GM21786 (cell line): ENCODE data around the gene PNPLA7.

Experiments used
- ATAC-seq: cut with Tn5 transposase; IDR thresholded peaks from one replicate; pipeline ENCODE4 v1.9.1; 2021; ENCODE audit not compliant: unreplicated experiment

Gene PNPLA7

DNA sequence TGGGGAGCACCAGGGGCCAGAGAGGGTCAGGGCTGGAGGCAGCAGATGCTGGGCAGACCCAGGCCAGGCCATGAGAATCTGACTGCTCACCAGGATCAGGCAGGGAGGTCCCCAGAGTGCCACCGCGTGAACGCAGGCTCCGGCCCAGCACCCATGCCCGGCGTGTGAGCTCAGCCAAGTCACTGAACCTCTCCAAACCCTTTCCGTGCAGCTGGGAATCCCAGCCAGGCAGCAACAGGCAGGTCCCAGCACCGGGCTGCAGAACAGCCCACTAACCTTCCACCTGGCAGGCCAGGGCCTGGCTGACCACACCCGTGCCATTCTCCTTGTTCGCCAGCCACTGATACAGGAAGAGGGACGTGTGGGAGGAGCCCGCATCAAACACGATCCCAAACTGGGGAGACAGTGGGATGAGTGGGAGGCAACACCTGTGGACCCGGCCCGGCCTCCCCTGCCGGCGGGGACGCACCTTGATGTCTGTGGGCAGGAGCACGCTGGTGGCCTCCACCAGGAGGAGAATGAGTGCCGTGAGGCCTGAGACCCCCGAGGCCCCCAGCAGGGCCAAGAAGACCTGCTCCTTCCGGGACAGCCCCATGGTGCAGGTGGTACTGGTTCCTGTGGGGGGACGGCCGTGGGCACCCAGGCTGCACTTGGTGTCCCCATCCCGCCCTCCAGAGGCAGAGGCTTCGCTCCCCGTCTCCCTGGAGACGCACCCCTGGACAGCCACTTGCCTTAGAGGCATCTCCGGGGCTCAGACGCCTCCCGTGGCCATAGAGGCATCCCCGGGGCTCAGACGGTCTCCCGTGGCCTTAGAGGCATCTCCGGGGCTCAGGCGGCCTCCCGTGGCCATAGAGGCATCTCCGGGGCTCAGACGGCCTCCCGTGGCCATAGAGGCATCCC is 112.3 kb downstream of the PNPLA7 start:
- ATAC-seq = no peak

DNA sequence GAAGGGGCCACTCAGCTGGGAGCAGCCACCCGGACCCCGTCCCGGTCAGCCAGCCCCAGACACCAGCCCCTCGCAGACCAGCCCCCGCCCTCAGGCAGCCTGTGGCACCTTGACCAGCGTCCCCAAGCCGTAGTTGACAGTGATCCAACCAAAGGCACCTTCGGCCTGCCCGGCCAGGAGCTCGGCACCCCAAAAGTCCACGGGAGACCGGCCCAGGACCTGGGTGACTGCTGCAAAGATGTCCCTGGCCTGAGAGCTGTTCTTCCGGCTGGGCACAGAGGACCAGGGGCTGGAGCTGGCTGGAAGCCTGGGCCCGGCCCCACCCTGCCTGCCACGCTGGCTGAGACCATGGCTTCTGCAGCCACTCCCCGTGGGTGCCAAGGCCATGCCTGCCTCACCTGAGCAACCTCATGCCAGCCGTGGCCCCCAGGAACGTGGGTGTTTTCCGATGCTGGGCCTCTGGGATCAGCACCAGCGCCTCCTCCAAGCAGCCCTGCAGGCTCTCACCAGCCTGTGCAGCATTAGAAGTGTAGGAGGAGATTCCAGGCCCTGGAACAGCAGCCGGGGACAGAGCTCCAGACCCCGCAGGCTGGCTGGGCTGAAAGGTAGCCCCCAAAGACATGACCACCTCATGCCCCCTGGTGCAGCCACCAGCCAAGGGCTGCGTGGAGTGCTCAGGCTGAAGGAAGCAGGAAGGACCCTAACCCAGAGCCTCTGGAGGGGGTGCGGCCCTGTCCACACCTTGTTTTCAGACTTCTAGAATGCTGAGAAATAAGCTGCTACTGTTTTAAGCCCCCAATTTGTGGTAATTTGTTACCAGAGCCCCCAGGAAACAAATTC is 113.2 kb downstream of the PNPLA7 start:
- ATAC-seq = no peak

DNA sequence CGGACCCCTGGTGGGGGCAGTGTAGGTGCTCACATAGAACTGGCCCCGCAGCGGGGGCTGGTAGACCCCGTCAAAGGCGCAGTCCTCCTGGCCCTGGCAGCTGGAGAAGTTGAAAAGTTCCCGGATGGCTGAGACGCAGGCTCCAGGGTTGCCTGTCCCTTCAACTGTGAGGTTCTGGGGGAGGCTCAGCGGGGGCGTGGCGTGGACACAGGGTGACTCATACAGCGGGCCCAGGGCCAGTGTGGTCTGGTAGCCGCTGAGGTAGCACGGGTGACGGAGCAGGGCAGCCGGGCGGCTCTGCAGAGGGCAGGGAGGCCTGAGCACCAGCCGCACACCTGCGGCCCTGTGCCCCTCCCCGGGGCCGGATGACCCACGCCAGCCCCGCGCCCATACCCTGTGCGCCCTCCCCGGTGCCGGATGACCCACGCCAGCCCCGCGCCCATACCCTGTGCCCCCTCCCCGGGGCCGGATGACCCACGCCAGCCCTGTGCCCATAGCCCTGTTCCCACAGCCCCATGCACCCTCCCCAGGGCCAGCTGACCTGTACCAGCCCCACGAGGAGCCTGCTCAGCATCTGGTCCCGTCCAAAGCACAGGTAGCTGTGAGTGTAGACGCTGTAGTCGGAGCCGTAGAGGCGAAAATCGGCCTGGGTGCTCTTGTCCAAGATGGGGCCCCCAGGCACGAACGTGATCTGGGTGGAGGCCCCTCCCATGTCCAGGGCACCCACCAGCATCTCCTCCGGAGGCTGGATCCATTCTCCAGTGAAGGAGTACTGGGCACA is 114.0 kb downstream of the PNPLA7 start:
- ATAC-seq = no peak

DNA sequence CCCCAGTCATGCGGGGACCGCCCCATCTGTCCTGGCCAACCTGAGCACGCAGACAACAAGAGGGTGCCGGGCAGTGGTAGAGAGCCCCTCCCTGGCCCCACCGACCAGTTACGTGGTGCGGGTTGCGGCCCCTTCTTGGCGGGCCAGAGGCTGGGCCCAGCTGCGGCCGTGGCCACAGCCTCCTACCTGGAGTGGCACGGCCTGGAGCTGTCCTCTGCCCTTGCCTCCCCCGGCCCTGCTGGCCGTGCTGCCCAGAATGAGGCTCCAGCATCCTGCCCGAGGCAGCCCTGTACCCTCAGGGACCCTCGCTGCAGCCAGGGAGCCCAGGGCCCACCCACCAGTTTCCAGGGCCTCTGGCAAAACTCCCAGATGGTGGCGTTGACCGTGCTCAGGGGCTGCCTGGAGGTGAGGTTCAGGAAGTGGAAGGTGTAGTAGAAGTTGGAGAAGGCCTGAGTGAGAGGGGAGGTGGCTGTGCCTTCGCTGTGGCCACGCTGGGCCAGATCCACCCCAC is 114.8 kb downstream of the PNPLA7 start:
- no peak for ATAC-seq

DNA sequence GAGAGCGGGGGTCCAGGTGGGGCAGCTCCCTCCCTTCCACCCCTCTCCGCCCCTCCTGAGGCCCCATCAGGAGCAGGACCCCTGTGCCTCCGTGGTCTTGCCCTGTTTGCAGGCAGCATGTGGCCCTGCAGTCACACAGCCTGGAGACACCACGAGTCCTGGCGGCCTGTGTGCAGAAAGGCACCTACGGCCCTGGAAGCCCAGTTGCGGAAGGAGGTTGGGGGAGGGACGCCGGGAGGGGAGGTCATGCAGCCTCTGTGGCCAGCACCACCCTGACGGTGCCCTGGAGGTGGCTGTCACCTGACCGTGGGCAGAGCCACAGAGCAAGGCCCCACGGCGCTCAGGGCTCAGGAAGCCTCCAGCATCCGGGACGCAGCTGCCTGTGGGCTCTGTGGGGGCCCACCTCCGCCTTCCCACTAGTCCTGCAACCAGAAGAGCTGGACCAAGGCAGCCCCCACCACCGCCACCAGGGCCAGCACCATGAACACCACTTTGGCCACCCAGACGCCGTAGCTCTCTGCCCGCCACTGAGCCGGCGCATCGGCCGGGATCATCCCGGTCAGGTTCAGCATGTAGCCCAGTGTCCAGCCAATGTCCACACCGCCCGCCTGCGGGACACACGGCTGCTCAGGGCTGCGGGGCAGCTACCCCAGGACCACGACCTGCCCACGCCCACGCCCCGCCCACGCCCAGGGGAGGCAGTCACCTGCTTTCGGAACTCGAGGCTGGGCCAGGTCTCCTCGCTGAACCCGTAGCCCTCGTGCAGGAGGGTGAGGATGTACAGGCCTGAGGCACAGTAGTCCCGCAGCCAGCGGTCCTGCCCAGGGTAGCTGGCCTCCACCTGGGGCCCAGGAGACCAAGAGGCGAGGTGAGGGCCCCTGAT is 115.5 kb downstream of the PNPLA7 start:
- no peak for ATAC-seq

DNA sequence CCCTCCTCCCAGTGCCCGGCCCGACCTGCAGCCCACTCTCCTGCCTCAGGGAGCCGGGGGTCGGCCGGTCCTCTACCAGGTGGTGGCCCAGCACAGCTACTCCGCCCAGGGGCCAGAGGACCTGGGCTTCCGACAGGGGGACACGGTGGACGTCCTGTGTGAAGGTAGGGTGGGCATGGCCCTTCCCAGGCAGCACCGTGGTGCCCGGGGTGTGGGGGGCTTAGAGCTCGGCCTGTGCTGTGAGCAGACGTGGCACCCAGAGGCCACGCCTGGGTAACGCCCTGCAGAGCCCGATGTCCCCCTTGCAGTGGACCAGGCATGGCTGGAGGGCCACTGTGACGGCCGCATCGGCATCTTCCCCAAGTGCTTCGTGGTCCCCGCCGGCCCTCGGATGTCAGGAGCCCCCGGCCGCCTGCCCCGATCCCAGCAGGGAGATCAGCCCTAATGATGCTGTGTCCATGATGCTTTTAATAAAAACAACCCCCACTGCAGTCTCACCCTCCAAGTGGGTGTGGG is 116.2 kb downstream of the PNPLA7 start:
- no peak for ATAC-seq

DNA sequence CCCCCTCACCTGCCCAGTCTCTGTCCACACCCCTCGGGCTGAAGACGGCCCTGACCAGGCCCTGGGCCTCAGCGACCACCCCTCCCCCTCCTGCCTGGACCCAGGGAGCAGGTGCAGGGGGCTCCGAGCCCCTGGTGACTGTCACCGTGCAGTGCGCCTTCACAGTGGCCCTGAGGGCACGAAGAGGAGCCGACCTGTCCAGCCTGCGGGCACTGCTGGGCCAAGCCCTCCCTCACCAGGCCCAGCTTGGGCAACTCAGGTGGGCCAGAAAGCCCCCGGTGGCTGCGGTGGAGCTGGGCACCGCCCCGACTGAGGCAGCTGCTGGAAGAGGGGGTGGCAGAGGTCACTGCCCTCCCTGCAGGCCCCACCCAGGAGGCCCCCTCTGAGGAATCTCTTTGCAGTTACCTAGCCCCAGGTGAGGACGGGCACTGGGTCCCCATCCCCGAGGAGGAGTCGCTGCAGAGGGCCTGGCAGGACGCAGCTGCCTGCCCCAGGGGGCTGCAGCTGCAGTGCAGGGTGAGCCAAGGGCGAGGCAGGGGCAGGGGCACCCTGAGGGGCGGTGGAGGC is 116.8 kb downstream of the PNPLA7 start:
- no peak for ATAC-seq

DNA sequence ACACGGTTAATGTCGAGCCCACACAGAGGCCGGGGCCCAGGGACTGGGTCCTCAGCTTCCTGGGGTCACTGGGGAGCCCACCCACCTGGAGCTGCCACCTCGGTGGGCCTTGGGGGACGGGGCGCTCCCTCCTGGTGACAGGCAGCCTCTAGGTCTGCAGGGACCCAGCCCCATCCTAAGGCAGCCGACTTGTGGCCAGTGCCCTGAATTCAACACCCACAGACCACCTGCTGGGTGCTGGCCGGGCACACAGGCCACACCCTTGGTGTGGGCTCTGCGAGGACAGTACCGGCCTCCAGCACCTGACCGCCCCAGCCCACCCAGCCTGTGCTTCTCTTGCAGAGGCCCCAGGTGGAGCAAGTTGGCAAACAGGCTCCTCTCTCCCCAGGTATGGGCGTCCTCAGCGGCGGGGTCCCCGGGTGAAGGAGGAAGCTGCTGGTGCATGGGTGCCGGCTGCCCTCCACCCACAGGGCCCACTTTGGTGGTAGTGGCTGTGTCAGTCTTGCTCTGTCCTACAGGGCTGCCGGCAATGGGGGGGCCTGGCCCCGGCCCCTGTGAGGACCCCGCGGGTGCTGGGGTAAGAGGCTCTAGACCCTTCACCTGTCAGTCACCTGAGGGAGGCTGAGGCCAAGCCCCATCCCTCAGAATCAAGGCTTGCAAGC is 117.4 kb downstream of the PNPLA7 start:
- ATAC-seq = no peak

DNA sequence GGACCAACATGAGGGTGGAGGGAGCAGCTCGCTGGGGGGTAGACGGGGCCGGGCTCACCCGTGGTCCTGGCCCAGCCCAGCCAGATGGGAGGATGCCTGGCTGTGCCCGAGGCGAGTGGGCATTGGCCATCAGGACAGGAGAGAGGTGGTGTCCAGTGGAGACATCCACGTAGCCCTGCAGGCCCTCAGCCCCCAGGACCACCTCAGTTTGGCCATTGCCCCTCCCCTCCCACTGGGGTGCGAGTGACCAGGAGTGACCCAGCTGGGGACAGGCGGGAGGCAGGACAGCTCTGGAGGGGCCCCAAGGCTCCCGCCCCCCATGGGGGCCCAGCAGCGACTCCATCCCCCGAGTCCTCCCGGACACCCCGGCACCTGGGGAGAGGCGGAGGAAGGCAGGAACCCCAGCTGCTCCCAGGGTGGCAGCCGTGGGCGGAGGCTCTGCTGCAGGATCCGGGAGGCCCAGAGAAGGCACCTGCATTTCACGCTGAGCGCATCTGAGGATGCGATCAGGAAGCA is 118.7 kb downstream of the PNPLA7 start:
- ATAC-seq = no peak

DNA sequence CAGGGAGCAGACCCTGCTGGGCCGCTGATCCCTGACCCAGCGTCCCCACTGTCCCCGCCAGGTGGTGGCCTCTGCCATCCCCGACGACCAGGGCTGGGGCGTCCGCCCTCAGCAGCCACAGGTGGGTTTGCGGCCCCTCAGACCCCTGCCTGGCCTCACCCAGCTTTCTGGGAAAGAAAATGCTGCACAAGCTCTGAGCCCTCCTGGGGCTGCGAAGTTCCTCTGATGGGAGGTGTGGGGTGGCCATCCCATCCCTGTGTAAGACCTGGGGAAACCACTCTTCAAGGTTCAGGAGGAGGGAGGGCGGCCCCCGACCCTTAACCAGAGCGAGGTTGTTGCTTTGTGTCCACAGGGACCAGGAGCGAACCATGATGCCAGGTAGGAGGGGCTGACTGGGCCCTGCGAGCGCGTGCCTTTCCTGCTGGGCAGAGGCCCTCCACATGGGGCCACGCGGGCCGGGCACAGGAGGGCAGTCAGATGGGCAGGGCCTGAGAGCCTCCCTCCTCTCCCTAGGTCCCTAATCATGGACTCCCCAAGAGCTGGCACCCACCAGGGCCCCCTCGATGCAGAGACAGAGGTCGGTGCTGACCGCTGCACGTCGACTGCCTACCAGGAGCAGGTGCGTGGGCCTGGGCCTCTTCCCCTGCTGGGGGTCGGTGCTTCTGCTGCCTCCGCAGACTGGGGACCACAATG is 119.3 kb downstream of the PNPLA7 start:
- no peak for ATAC-seq

DNA sequence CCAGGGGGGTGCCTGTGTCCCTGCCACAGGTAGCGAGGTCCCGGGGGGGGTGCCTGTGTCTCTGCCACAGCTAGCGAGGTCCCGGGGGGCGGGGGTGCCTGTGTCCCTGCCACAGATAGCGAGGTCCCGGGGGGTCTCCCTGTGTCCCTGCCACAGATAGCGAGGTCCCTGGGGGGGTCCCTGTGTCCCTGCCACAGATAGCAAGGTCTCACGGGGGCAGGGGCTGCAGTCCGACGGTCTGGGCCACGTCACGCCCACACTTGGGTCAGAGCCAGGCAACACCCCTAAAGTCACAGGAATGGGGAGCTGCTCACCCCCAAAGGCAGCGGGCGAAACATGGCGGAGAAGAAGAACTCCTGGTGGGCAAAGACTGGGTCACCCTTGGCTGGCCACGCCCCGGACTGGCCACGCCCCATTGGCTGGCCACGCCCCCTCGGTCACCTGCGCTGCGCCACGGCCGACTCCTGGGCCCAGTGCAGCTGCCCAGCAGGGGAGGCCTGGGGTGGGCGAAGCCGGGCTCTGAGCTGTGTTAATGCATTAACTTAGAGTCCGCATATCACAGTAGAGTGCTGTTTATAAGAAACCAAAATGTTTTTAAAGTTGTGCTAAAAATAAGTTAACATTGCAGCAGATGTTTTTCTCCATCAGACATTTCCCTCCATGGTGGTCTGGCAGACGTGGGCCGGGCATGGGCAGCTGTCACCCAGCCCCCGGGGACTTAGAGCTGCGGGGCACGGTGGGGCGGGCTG is 120.1 kb downstream of the PNPLA7 start:
- ATAC-seq = no peak

DNA sequence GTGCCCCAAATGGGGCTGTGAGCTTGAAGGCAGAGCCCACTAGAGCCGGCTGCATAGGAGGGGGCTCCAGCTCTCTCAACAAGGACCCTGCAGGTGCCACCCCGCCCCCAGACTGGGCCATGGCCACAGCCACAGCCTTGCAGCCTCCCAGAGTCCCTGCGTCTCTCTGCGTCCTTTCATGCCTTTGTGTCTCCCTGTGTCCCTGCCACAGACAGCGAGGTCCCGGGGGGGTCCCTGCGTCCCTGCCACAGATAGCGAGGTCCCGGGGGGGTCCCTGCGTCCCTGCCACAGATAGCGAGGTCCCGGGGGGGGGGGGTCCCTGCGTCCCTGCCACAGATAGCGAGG is 120.7 kb downstream of the PNPLA7 start:
- ATAC-seq = no peak

DNA sequence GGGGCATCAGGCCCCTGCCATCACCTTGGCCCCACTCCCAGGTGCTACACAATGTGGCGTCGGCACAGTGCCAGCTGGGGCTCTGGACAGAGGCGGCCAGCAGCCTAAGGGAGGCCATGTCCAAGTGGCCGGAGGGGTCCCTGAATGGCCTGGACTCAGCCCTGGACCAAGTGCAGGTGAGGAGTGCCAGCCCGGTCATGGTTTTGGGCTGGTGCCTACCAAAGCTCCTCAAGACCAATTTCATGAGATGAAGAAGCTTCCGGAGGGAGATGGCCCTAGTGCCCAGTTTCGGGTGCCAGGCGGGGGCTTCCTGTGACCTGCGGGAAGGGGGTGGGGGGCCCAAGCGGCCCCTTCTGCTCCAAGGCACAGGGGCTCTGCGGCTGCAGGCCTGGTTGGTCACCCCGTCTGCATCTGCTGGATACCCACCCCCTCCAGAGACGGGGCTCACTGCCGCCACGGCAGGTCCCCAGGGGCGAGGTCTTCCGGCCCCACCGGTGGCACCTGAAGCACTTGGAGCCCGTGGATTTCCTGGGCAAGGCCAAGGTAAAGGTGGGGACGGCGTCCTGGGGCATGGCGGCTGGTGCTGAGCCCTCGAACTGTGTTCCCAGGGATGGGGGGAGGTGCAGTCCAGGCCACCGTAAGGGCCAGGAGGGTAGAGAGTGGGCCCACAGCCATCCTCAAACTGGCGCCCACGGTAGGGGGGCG is 121.2 kb downstream of the PNPLA7 start:
- no peak for ATAC-seq

DNA sequence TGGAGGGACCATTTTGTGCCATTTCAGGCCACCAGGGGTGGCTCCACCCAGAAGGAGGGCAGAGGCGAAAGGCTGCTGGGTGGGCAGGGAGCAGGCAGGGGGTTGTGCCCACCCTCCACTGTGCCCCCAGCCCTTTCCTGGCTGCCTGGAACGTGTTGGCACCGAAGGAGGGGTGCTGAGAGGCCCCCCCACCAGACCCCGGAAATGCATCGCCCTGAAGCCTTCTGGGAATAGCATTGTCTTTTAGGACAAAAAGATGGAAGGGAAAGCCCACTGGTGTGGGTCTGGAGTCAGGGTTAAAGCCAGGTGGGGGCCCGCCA is 121.9 kb downstream of the PNPLA7 start:
- ATAC-seq = no peak

DNA sequence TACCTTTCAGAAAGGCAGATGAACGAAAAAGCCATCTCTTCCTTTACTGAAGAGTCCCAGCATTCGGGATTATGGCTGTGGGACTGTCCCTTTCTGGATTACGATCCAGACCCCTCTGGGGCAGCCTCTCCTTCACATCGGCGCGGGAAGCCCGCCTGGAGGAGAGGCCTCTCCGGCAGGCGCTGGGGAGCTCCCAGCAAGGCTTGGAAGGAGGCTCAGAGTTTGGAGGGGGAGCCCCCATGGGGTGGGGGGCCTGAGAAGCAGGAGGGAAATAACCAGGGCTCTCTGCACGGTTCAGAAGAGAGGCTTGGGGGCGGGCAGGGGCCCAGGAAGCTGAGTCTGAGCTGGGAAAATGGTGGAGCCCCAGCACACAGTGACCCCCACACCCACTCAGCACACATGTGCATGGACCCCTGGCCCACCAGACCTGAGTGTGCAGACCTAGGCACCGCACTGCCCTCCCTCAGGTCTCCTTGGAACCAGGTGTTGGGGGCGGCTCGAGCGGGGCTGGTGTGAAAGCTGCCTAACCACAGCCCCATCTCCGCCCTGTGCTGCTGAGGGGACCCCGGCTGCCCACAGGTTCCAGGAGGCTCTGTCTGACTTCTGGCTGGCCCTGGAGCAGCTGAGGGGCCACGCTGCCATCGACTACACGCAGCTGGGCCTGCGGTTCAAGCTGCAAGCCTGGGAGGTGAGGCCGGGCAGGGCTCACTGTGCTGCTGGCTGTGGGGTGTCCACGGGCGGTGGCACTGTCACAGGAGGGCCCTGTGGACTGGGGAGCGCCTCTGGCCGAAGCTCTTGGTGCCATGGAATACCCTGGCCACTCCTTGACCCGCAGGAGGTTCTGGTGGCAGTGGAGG is 122.5 kb downstream of the PNPLA7 start:
- ATAC-seq = no peak

DNA sequence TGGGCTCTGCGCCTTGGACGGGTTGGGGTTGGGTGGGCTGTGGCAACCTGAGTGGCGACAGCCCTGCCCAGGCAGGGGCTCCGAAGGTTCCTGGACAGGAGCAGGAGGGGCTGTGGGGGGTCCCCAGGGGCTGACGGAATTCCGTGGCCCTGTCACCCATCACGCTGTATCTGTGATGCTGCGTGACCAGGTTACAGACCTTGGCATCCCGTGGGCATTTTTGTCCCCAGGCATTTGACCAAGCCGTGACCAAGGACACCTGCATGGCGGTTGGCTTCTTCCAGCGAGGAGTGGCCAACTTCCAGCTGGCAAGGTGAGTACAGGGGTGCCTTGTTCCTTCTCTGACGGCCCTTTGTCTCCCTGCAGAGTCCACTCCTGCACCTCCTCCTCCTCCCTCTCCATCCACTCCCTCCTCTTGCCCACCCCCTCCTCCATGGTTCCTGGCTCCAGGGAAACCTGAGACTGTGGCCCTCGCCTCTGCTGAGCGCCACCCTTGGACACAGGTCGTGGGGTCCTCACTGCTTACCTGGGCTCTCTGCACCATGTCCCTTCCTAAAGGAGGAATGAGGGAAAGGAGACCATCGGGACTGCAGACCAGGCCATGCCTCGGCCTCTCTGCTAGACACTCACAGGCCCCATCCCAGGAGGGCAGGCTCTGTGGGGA is 124.1 kb downstream of the PNPLA7 start:
- no peak for ATAC-seq
